Heart left ventricle (tissue), 13 donors: ENCODE measurements around the gene CD4.

Experiments used
- CTCF ChIP-seq, 12 donors: fragments of 200-600 bp; sonication (generic) in 4 of 12; IDR thresholded peaks; one replicate each; pipeline versions ENCODE4 v1.5.0 to v1.8.0; 2018 to 2022; ENCODE audit warnings: antibody characterized with exemption in 12 of 12, mild to moderate bottlenecking in 5 of 12
- POLR2A ChIP-seq, 2 donors: fragments of 450-650 bp; IDR thresholded peaks; one replicate each; pipeline ENCODE4 v1.6.1; 2017; ENCODE audit warnings: antibody characterized with exemption in 2 of 2, mild to moderate bottlenecking in 2 of 2, moderate library complexity in 2 of 2
- donor health status: ischemic (EF 13 %, LVEDD 7.1; RV severe dilation, severe dysfunction).
- donor health status: DM: no; HTN: yes; CAD: no.
- donor health status: DM: no; HTN: no; CAD: no.
- donor health status: ischemic (EF 25% LVEDD 6.9; RV normal size, moderate dysfunction).
- donor health status: ischemic (EF 25% LVEDD 5.7; RV mildly dilated, moderate dysfunction).
- donor health status: ischemic (EF 35%, LVEDD 5.7; RV mildly dilated, moderate dysfunction).
- donor health status: nonischemic (EF 11% LVEDD 7.7; RV severe dilation, severe dysfunction).
- donor health status: DM: yes; HTN: yes; CAD: no.
- donor health status: PGD.
- donor health status: ischemic (EF 29% LVEDD 5.4; RV normal size, mild dysfunction).
- donor health status: nonischemic (EF 23%, LVEDD 6.1; RV moderate dilation, normal function).

GRCh38 chr12:6868211-6869048, 79.1 kb downstream of the CD4 start:
- TF ChIP-seq CTCF (IDR thresholded peaks at IDR 0.05) (no peak), POLR2A (IDR thresholded peaks at IDR 0.05) (no peak)
